DMS 273 (cell line): ENCODE results near the gene SF3A2.

Experiments
- DNase-seq: peaks from one replicate; lab custom pipeline; 2025; ENCODE audit not compliant: unreplicated experiment; lab: John Stamatoyannopoulos, UW

The SF3A2 gene

DNA sequence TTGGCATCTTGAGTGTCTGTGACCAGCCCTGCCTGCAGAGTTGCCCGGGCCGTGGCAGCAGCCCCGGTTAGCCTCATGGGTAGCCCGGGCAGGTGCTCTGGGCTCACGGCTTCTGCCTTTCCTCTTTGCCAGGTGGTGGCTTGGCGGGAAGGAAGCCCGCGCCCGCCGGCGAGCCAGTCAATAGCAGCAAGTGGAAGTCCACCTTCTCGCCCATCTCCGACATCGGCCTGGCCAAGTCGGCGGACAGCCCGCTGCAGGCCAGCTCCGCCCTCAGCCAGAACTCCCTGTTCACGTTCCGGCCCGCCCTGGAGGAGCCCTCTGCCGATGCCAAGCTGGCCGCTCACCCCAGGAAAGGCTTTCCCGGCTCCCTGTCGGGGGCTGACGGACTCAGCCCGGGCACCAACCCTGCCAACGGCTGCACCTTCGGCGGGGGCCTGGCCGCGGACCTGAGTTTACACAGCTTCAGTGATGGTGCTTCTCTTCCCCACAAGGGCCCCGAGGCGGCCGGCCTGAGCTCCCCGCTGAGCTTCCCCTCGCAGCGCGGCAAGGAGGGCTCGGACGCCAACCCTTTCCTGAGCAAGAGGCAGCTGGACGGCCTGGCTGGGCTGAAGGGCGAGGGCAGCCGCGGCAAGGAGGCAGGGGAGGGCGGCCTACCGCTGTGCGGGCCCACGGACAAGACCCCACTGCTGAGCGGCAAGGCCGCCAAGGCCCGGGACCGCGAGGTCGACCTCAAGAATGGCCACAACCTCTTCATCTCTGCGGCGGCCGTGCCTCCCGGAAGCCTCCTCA lies 10.4 kb upstream of the SF3A2 start:
- DNase-seq = no peak

GRCh38 chr19:2226840-2227360 lies 9.7 kb upstream of the SF3A2 start:
- DNase-seq = no peak

GRCh38 chr19:2227415-2228156 lies 9.0 kb upstream of the SF3A2 start:
- DNase-seq = no peak

DNA sequence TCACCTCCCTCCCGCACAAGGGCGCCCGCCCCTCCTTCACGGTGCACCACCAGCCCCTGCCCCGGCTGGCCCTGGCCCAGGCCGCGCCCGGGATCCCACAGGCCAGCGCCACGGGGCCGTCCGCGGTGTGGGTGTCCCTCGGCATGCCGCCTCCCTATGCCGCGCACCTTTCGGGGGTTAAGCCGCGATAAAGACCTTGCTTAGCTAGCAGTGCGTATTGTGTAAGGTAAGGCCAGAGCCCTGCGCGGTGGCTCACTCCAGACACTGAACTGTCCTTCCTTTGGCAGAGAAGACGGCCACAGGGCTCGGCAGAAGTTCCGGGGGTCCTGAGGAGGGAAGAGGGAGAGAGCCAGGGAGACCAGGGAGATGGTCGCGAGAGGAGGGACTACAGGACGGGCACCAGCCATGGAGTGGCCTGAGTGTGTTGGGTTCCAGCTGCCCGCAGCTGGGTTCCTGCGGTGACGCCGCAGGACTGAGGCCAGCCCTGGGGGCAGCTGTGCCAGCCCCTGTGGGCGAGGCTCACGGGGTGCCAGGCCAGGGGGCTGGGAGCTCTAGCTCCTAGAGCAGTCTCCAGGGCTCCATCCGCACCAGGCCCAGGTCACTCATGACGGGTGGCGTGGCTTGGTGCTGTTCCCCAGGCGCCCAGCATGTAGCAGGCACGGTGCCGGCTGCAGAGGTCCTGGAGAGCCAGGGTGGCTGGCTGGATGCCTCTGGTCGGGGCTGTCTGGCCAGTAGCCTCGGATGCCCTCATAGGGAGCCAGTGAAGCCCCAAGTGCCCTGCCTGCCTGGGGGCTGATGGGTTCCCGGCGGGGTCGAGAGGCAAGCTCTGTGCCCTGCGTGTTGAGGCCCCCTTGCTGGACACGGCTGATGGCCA lies 8.2 kb upstream of the SF3A2 start:
- DNase-seq = no peak

GRCh38 chr19:2229103-2230032 lies 7.3 kb upstream of the SF3A2 start:
- DNase-seq = no peak

- DNase-seq = no peak
Observed at GRCh38 chr19:2230033-2230531, 6.5 kb upstream of the SF3A2 start.

DNA sequence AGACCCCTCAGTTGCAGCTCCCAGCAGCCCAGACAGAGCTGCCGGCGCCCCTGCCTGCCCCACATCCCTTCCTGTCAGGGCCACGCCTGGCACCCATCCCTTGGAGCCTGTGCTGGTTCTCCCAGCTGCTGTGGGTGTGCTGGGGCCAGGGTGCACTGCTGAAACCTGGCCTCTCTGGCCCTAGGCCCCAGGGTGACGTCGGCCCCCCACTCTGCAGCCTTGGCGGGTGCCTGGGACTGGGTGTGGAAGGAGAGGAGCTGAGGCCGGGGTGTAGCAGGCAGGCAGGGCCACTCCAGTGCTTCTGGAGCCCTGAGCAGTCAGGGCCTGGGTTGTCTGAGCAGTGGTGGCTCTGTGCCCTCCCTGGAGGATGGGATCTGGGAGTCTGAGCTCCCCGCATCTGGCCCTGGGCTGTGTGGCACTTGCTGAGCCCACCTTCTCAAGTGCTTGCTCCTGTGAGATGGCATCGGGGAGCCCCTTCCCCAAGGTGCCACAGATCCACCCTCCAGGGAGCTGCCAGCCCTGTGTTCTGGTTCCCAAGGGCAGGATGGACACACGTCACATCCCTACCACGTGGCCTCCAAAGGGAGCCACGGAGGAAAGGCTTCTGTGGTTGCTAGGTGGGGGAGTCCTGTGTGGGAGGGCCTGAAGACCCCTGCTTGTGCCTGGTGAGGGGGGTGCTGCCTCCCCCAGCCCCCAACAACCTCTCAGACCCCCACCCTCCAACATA lies 5.7 kb upstream of the SF3A2 start:
- DNase-seq = peak; percentile 43

- peak; percentile 61 for DNase-seq
Observed at GRCh38 chr19:2231621-2232221, 4.9 kb upstream of the SF3A2 start.

DNA sequence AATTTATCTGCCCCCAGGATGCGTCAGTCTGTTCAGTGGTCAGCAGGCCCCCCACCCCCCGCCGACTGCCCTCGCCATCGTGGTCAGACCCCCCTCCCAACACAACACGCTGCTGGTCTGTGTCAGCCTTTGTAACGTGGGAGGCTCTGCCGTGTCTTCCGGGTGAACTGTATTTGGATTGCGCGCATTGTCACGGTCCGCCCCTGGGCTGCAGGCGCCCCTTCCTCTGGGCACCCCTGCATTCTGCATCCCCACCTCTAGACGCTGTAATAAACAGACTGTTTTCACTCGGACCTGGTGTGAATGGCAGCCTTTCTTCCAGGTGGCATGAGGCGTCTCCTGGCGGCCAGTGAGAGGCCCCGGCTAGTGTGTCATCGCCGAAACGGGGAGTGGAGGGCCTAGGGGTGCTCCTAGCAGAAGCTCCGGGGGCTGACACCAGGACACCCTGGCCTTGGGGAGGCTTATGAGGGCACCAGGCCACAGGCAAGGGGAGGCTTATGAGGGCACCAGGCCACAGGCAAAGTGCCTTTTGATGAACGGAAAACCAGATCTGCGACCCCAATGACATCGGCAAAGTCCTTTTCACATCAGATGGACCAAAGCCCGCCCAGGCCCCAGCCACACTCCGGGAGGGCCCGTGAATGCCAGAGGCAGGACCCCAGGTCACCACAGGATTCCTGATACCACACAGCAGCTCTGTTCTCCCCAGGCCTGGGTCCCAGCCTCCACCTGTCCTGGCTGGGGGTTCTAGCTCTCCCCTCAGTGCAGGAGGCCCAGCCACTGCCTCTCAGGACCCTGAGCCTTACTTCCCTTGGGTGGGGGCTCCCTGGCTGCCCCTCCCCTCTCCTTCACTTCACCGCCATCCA lies 4.1 kb upstream of the SF3A2 start:
- no peak for DNase-seq

DNA sequence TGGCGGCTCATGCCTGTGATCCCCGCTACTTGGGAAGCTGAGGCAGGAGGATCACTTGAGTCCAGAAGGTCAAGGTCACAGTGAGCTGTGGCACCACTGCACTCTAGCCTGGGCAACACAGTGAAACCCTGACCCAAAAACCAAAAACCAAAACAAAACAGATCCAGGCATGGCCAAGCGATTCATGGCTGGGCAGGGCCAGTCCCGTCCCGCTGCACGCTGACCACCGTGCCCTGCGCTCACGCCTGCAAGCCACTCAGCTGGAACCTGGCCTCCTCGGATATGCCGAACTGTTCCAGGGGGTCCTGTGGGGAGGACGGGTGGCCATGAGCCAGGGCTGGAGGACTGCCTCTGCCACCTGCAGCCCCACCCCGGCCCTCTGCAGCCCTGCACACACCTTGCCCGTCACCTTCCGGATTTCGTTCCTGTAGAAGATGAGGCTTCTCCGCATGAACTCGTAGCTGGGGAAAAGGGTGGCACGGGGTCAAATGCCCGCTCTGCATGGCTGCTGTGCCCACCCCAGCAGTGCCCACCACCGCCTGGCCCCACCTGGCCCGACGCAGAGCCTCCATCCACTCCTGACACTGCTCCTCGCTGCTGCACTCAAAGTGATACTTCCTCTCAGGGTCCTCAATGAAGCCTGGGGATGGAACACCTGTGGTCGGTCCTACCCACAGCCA lies 2.9 kb upstream of the SF3A2 start:
- DNase-seq = no peak

GRCh38 chr19:2234996-2235380 lies 1.6 kb upstream of the SF3A2 start:
- no peak for DNase-seq

DNA sequence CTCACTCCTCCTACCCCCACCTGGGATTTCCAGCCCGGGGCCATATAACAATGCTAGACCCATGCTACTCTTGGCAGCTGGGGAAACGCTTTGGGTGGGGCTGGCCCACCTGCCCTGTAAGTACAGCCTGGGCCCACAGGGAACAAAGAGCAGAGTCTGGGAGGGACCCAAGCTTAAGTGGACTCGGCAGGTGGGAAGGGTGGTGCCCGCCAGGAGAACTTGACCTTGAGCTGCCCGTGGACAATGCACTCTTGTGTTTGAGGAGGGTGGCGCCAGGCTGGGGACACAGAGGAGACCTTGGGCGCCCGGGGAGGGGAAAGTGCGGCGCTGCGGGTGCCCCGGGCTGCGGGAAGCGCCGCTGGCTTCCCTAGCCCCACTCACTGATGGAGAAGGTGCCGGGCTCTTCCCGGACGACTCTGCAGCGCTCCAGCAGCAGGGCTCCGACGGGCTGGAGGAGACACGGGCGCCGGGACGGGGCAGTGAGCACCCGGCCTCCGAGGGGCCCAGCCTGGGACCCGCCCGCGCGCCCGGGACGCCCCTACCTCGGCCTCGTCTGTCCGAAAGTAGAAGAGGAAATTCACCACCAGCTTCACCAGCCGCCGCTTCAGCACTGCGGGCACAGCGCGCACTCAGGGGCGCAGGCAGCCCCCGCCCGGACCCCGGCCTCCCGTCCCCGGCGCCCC lies 1.1 kb upstream of the SF3A2 start:
- DNase-seq = peak; percentile 70

DNA sequence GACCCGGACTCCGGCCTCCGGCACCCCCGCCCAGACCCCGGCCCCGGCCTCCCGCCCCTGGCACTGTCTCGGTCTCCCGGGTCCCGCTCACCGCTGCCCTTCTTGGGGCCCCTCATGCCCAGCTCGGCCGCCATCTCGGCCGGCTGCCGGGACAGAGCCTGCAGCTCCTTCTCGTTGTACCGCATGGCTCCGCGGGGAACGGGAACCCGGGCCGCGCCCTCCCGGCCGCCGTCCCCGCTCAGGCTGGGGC lies 635 bp upstream of the SF3A2 start:
- no peak for DNase-seq

DNA sequence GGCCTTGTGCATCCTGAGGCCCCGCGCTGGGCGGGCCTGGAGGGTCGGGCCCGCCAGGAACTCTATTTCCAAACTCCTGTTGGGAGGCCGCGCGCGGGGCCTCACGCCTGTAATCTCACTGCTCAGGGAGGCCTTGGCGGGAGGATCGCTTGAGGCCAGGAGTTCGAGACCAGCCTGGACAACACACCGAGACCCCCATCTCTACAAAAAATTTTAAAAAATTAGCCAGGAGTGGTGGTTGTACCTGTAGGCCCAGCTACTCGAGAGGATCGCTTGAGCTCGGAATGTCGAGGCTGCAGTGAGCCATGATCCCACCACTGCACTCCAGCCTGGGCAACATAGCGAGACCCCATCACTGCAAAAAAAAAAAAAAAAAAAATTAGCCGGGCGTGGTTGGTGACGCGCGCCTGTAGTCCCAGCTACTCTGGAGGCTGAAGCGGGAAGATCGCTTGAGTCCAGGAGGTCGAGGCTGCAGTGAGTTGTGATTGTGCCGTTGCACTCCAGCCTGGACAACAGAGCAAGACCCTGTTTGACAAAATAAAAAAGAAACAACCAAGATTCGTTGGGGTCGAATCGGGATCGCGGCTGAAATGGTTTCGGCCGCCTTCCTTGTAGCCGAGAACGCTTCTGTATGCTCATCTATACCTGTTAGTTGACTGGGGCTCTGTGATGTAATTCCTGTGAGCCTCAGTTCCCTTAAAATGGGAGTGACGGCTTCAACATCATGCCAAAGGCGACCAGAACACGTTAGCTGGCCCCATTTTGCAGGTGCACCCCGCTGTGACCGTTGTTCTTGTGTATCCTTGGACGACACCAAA lies 636 bp downstream of the SF3A2 start:
- DNase-seq = no peak

DNA sequence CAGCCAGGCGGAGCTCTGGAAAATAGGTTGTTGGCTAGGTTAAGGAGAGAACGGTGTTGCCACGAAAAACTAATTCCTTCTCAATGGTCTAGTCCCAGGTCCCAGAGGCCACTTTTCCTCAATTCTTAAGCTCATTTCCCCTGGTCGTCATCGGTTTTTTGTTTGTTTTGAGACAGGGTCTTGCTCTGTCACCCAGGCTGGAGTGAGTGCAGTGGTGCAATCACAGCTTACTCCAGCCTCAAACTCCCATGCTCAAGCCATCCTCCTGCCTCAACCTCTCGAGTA lies 1.2 kb downstream of the SF3A2 start:
- no peak for DNase-seq

DNA sequence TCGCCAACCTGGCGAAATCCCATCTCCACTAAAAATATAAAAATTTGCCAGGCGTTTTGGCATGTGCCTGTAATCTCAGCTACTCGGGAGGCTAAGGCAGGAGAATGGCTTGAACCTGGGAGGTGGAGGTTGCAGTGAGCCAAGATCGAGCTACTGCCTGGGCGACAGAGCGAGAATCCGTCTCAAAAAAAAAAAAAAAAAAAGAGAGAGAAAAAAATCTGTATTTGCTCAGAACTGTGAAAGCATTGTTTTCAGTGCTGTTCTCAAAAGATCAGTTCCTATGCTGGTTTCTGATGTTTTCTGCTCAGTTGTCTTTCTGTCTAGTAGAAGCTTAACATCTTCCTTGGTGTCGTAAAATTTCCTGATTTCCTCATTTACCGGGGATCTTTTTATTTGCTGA lies 2.5 kb downstream of the SF3A2 start:
- no peak for DNase-seq
